Cerebellar nuclear complex (tissue), 1 donor: ENCODE data around the gene RAMP2.
A peak's percentile ranks its signal among the peaks of the same experiment; 100 is the strongest.
"Not testable (repeated sequence)": the region's sequence is repeated elsewhere in the genome, so short reads cannot be mapped to it uniquely, and the experiment has no call there.

ENCODE experiments used
- DNase-seq, 2 experiments: peaks; one replicate each; lab custom pipeline; 2025; lab: John Stamatoyannopoulos, UW

Gene RAMP2, protein sequence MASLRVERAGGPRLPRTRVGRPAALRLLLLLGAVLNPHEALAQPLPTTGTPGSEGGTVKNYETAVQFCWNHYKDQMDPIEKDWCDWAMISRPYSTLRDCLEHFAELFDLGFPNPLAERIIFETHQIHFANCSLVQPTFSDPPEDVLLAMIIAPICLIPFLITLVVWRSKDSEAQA

DNA sequence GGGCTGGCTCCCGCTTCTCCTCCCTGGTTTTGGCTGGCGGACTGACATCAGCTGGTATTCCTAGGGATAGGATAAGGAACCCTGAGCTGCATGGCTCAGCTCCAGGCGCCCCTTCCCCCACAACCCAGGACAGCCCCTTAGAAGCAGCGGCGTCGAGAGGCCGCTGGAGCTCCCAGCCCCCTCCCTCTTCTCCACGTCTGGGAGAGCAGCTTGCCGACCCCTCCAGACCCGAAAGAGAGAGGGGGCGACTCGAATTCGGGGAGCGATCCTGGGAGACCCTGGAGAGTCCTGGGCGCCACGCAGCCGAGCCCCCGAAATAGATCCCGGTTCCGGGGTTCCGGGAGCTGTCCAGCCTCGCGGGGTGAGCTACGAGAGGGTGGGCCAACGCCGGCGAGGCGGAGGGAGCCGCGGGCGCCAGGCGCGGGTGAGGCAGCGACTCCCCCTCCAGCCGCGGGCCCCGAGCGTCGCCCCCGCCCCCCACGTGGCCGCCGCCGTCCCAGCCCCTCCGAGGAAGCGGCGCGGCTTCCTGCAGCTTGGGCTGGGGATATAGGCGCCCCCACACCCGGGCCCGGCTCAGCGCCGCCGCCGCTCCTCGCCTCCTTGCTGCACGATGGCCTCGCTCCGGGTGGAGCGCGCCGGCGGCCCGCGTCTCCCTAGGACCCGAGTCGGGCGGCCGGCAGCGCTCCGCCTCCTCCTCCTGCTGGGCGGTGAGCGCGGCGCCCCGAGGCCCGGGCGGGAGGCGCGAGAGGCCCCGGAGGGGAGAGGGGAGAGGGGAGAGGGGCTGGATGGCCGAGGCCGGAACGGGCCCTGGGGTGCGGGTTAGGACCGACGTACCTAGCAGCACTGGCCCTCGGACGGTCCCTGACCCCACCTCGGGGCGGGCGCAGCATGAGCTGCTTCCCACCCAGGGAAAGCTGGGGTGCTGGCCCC lies at the start of gene RAMP2:
TSS of gene RAMP2 (plus strand) at position 576 of the 930 bp plus-strand sequence. CDS start at position 611, 35 bp downstream.
- no peak for DNase-seq

DNA sequence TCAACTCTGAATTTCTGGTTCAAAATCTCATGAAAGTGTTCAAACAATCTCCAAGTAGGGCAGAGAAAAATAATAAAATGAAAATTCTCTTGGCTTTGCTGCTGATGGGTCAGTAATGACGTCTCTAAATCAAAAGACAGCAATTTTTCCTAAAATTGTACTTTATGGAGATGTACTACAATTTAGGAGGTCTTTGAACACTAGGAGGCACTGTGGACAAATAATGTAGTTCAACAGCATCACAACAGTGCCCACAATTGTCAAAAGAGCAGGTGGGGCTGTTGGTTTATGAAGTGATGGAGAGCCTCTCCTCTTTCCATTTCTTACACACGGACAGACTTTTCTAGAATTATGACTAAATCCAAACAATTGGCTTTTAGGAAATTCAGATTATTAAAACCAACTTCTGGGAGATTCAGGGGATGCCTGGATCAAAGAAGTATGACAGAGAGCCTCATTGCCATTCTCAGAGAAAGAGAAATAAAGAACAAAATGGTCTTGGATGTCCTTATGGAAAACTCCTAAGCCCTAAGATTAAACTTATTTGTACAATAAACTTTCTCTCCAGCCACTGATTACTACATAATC lies 39.9 kb upstream of the RAMP2 start:
- no peak for DNase-seq

DNA sequence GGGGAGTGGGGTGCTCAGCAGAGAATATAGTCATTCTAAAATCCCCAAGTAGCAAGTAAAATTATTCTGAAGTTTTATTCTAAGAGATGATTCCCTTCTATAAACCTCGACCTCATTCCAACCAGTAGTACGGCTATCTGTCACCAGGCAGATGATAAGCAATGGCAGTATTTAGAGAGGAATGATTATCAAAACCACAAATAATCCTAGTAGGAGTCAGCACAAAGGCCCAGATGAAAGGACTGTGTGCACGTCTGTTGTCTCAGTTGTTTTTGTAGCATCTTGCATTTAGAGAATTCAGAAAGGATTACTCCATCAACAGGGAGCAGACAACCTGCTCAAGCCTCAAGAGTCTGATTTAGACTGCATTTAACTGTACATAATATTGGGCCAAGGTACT lies 37.4 kb upstream of the RAMP2 start:
- DNase-seq = no peak

DNA sequence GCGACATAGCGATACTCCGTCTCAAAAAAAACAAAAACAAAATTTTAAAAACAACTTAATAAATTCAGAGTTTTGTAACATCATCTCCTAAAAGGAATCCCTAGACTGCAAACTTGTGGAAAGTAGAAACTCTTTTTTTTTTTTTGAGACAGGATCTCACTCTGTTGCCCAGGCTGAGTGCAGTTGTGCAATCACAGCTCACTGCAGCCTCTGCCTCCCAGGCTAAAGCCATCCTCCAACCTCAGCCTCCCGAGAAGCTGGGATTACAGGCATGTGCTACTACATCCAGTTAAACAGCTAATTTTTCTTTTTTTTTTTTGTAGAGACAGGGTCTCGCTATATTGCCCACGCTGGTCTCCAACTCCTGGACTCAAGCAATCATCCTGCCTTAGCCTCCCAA lies 35.9 kb upstream of the RAMP2 start:
- no peak for DNase-seq

DNA sequence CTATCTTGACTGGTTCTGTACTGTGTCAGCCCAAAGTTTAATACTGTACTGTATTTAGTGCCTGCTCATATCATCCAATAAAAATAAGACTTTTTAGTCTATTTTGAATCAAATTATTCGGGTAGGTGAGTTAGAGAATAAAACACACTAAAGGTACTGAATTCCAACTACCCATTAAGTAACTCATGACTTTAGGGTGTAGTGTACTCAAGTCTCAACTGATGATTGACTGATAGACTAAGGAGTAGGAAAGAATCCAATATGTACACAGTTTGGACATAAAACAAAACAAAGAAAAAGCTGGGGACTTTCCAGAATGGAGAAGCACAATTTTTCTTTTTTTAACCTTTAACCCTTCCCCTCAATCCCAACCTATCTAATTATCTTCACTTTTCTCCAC lies 20.3 kb upstream of the RAMP2 start:
- DNase-seq = no peak

DNA sequence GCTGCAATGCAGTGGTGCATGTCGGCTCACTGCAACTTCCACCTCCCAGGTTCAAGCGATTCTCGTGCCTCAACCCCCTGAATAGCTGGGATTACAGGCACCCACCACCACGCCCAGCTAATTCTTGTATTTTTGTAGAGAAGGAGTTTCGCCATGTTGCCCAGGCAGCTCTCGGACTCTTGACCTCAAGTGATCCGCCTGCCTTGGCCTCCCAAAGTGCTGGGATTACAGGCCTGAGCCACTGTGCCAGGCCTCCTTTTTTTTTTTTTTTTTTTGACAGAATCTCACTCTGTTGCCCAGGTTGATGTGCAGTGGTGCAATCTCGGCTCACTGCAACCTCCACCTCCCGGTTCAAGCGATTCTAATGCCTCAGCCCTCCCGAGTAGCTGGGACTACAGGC lies 18.1 kb upstream of the RAMP2 start:
- not testable (repeated sequence) for DNase-seq

DNA sequence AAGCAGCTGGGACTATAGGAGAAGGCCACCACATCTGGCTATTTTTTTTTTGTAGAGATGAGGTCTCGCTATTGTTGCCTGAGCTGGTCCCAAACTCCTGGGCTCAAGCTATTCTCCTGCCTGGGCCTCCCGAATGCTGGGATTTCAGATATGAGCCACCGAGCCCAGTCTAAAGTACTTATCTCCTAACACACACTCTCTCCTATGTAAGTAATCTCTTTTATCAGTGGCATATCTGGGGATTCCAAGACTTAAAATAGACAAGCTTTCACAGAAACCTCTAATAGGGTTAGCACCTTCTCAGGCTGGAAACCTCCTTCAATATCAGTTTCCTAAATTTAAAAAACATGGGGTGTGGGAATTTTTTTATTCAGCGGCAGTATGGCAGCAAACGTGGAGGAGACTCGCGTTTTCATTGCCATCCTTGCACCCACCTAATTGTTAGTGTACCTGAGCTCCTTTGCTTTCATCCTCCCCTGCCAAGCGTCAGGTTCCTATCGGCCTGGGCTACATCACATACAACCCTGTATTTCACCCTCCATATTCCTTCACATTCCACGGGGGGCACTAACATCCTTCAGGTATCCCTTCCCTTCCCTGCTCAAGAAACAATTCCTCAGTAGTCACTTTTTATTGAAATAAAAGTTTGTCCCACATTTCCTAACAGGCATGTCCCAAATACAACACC lies 17.3 kb upstream of the RAMP2 start:
- DNase-seq = no peak

DNA sequence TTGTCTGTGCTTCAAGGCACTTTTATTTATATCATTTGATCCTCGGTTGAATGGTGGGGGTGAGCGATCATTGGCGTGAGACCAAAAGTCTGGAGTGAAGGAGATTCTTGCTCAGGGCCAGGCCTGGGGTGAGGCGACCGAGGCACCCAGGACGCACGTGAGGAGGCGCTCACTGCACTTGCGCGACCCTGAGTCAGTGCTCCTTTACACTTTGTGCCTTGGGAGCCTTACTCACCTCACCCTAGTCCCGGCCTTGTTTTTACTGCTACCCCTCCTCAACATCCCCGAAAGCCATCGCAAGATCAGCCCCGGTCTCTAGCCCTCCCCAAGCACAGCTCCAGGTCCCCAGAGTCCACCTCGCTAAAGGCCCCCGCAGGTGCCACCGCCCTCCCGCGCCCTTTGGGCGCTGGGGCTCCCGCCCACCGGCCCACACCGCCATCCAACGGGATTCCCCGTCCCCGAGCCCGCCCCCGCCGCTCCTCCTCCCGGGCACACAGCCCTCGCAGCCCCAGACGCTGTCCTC lies 16.7 kb upstream of the RAMP2 start:
- no peak for DNase-seq

DNA sequence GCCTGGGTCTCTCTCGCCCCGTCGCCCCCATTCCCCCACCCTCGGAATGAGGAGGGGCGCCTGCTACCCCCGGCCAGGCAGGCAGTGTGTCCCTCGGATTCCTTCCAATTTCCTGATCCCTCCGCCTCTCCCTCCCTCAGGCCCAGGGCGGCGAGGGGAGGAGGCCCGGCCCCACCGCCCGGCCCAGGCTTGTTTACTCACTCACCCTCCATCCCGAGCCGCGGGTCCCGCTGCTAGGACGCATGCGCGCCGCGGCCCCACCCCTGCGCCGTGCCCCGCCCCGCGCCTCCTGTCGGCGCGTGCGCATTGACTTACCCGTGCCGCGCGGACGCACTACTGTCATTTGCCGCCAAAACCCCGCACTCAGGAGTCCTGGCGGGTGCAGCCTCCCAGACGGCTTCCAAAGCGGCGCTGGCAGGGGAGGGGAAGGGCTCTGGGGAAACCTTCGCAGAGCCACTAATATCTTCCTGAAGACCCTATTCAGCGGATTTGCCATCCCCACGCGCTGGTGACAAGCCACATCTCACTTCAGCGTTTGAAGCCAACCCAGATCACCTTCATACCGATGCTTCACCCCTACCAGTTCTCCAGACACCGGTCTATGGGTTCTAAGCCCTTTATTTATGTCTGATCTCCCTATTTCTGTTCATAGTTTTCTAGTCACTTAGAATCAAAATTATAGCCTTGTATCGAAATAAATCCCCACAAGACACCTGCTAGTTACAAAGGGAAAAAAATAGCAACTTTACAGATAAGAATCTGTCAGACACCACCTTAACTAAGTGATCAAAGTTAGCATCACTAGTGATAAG lies 16.0 kb upstream of the RAMP2 start, which contains the start of gene EZH1:
TSS of gene EZH1 (minus strand) at position 235 of the 812 bp plus-strand sequence. CDS start 16,099 bp downstream, outside the sequence.
- peak; percentile 23 to 72 for DNase-seq

DNA sequence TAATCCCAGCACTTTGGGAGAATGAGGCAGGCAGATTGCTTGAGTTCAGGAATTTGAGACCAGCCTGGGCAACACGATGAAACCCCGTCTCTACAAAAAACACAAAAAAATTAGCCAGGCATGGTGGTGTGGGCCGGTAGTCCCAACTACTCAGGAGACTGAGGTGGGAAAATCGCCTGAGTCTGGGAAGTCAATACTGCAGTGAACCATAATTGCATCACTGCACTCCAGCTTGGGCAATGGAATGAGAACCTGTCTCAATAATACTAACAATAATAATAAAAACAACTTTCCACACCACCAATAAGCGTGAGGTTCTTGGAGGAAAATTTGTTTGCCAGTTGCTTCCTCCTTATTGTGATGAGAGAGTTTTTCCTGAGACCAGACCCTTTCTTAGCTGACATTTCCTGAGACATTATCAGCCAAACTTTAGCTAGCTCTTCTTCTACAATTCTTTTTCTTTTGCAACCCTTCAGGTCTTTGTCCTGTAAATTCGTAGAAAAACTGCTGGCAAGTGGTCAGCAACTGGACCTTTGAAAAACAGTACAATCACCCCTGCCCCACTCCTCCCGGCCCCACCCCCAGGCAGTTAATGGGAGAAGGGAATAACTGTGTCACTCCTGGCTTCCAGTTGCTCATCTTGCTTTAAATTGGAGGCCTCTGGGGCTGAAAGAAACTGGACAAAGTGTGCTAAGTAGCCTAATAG lies 12.7 kb upstream of the RAMP2 start:
- DNase-seq = no peak

DNA sequence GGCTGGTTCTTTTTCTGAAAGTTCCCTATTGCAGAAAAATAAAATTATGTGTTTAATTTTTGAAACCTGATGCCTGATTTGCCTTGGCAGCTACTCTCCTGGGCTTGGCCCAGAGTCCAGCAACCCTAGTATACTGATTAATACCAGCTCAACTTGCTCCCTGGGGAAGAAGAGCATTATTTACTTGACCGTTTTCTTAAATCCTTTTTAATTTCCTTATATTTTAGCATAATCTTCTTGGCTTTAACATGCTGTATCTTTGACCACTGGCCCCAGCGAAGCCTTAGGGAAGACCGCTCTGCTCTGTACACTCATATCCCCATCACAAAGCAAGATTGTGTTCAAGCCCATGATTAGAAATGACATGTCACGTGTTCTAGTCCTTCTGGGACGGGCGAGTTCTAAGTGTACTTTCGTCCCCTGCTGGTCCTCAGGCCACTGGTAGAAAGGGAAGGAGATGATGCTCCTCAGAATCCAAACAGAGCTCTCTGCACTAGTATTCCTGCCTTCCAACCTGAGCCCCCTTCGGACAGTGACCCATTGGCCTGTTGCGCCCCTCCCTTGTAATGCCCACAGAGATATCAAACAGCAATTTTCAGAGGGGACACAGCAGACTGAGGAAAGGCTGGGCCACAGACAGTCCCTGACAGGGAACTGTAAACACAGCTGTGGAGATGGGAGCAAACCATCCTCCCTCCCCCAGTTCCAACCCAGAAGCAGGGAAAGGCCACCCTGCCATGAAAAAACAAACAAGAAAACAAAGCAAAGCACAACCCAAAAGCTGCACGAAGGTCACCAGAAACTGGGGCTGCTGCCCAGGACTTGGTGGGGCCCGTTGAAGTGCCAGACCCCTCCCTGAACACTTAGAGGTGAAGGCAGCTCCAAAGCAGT lies 11.9 kb upstream of the RAMP2 start:
- no peak for DNase-seq

DNA sequence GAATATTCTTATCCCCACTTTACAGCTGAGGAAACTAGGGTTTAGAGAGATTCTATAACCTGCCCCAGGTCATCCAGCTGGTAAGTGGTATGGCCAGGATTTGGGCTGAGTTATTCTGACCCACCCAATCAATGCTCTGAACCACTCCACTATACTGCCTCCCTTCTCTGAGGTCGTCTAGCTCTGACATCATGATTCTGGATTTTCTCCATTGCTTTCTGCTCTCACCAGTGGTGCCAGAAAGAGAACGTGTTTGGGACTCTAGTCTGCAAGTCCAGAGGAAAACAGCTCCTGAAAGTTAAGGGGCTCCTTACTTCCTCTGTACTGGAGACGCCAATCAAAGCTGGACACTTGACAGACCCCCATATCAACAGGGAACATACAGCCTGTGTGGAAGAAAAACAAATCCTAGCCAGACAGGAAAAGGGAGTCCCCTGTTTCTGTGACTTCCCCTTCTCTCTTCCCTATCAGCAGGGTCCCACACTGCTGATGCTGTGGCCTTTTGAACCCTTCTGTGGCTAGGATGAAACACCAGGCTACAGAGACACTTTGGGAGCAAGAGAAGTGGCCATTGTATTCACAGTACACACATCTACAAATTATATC lies 10.2 kb upstream of the RAMP2 start:
- no peak for DNase-seq

DNA sequence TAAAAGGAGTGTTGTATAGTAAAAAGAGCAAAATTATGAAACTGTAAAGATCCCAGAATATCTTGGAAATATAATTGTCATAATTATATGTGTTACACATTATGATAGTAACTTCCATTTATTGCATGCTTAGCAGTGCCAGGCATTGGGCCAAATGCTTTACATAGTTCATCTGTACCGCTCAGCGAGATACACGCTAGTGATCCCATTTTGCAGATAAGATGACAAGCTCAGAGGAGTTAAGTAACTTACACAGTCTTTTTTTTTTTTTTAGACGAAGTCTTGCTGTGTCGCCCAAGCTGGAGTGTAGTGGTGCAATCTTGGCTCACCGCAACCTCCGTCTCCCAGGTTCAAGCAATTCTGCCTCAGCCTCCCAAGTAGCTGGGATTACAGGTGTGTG lies 9.4 kb upstream of the RAMP2 start:
- no peak for DNase-seq

DNA sequence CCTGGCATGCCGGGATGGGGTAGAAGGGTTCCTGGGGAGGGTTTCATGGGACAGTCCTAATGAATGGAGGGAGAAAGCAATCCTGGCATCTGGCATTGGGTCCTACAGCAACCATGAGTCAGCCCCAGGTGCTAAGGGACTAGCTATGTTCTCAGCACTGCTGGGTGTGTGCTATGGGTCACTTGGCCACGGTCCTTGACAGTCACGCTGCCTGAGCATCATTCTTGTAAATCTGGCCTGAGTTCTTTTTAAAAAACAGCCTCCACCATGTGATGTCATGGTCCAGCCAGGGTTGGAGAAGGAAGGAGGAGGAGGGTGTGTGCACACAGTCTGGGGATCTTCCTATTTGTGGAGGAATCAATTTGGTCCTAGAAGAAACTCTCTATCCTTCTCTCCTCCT lies 6.2 kb upstream of the RAMP2 start:
- no peak for DNase-seq

DNA sequence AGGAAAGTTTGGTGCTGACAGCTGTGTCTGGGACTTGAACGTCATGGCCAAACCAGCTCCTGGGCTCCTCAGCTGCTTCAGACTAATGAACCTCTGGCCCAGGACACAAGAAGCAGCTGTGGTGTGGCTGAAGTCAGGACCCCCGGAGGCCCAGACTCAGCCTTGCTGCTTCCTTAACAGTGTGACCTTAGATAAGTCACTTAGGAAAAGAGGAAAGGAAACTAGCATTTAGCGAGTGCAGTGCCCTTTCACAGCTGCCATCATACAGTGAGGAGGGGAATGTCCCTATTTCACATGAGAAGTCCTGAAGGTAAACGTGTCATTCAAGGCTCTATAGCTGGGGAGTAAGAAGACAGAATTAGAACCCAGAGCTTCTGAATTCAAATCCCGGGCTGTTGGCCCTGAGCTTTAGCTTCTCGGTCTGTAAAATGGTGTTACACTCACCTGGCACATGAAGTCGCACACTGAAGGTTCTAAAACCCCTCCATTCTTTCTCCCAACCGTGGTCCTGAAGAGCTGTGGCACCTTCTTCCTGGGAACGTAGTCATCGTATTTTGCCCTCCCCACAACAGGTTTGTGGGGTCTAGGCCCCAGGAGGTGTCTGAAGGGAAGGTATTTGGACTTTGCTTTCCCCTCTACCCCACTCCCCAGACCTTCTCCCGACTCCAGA lies 910 bp upstream of the RAMP2 start:
- no peak for DNase-seq

DNA sequence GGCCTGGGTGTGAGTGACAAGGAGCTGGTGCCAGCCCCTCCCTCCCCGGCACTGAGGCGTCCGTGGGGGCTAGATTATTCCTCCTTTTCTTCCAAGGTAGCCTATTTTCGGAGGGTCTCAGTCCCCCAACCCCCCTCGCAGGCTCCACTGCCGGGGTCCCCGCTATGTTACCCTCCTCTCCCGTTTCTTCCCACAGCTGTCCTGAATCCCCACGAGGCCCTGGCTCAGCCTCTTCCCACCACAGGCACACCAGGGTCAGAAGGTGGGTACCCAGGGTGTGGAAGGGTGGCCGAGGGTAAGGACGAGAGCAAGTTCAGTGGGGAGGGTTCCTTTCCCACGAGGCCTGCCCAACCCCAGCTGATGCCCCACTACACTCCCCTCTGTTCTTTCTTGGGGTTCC lies 611 bp downstream of the RAMP2 start:
- no peak for DNase-seq

DNA sequence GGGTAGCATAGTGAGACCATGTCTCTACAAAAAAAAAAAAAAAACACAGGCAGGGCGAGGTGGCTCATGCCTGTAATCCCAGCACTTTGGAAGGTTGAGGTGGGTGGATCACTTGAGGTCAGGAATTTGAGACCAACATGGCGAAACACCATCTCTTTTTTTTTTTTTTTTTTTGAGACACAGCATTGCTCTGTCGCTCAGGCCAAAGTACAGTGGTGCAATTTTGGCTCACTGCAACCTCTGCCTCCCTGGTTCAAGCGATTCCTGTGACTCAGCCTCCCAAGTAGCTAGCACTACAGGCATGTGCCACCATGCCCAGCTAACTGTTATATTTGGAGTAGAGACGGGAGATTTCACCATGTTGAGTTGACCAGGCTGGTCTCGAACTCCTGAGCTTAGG lies 5.1 kb downstream of the RAMP2 start:
- DNase-seq = no peak

DNA sequence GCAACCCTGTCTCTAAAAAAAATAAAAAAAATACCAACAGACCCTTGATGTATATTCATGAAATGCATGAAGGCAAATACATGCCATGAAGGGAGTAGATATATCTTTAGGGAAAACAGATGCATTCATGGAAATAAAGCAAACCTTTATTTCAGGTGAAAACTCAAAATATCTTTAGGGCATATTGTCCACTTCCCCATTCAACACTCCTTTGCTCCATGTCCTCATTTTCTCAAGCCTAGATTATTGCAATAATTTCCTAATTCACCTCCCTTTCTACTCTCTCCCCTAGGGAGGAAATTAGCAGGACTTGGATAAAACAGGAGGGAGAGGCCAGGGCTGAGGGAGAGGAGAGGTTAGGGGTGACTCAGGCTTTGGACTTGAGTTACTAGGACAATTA lies 6.5 kb downstream of the RAMP2 start:
- no peak for DNase-seq

DNA sequence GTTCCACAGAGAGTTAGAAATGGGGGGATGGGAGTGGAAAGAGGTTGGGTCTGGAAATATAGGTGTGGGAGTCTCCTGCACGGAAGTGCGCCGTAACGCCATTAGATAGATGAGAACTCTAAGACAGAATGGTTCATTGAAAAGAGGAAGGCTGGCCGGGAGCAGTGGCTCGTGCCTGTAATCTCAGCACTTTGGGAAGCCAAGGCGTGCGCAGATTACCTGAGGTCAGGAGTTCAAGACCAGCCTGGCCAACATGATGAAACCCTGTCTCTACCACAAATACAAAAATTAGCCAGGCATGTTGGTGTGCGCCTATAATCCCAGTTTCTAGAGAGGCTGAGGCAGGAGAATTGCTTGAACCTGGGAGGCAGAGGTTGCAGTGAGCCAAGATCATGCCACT lies 7.0 kb downstream of the RAMP2 start:
- not testable (repeated sequence) for DNase-seq
